Stomach smooth muscle (tissue), 2 donors: ENCODE measurements around the gene MINDY4.
A peak's percentile ranks its signal among the peaks of the same experiment; 100 is the strongest.

Experiments
- H3K27ac ChIP-seq: one replicate; pipeline ENCODE4 v1.7.0; 2013; ENCODE audit warnings: mild to moderate bottlenecking, low read length, inconsistent platforms
- H3K27me3 ChIP-seq, 2 donors: one replicate each; pipeline ENCODE4 v1.7.0; 2013; ENCODE audit warnings: low read length in 2 of 2; ENCODE audit not compliant: insufficient read depth in 2 of 2, control insufficient read depth in 1 of 2
- H3K36me3 ChIP-seq, 2 donors: one replicate each; pipeline ENCODE4 v1.7.0; 2013; ENCODE audit warnings: low read length in 2 of 2; ENCODE audit not compliant: control insufficient read depth in 2 of 2, insufficient read depth in 2 of 2
- H3K4me1 ChIP-seq: one replicate; pipeline ENCODE4 v1.7.0; 2013; ENCODE audit warnings: low read length; ENCODE audit not compliant: control insufficient read depth, insufficient read depth
- H3K4me3 ChIP-seq, 2 donors: one replicate each; pipeline ENCODE4 v1.7.0; 2013; ENCODE audit warnings: low read length in 2 of 2
- H3K9ac ChIP-seq, 2 donors: one replicate each; pipeline ENCODE4 v1.7.0; 2013; ENCODE audit warnings: low read length in 2 of 2, mild to moderate bottlenecking in 1 of 2
- H3K9me3 ChIP-seq, 2 donors: one replicate each; pipeline ENCODE4 v1.7.0; 2013; ENCODE audit warnings: low read length in 2 of 2; ENCODE audit not compliant: control insufficient read depth in 2 of 2
- donor health status: healthy.
- donor health status: Pancreatic carcinoma.

MINDY4 gene

GRCh38 chr7:30755384-30756154 lies 15.6 kb upstream of the MINDY4 start:
- Histone ChIP-seq H3K4me1 (peaks cover 75% of the 10 kb centered on the region), H3K36me3 (peaks cover 0 to 21% of the 10 kb centered on the region in 2 donors)

DNA sequence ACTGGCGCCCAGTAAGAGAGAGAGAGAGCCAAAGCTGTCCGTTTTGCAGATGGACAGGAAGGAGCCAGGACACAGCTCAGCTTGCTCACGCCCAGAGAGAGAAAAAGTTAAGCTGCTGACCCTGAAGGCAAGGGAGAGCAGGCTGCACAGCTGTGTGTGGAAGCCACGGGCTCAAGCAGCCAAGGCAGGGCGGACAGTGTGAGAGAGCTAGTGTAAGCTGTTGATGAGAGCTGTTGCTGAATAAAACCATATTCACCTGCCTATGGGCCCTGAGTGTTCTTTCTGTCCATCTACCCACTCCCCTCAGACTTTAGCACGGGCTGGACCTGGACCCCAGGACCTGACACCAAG lies 13.9 kb upstream of the MINDY4 start:
- peaks cover 71% of the 10 kb centered on the region for H3K4me1 ChIP-seq

More at GRCh38 chr7:30755384-30756154, 15.6 kb upstream of the MINDY4 start:
- H3K4me3 ChIP-seq, result peak overlapping the region in 1 of 2 donors; percentile 62
- H3K9me3 ChIP-seq, result no peaks in the 10 kb centered on the region
- peak overlapping the region in 1 of 2 donors; percentile 13 for H3K9ac ChIP-seq
- H3K27me3 ChIP-seq, result no peaks in the 10 kb centered on the region
- peak overlapping the region; percentile 49 for H3K27ac ChIP-seq

GRCh38 chr7:30760514-30761213 lies 10.6 kb upstream of the MINDY4 start:
- Histone ChIP-seq H3K4me1 (peaks cover 68% of the 10 kb centered on the region), H3K9me3 (no peaks in the 10 kb centered on the region), H3K4me3 (no peak overlapping the region), H3K9ac (no peak overlapping the region), H3K36me3 (peaks cover 0 to 12% of the 10 kb centered on the region in 2 donors), H3K27me3 (no peaks in the 10 kb centered on the region), H3K27ac (peak overlapping the region; percentile 77)

More for the DNA sequence above, 13.9 kb upstream of the MINDY4 start:
- Histone ChIP-seq H3K36me3 (peaks cover 0 to 21% of the 10 kb centered on the region in 2 donors), H3K9me3 (no peaks in the 10 kb centered on the region), H3K9ac (no peak overlapping the region), H3K27me3 (no peaks in the 10 kb centered on the region), H3K4me3 (peak overlapping the region in 1 of 2 donors; percentile 44), H3K27ac (peak overlapping the region; percentile 31)

DNA sequence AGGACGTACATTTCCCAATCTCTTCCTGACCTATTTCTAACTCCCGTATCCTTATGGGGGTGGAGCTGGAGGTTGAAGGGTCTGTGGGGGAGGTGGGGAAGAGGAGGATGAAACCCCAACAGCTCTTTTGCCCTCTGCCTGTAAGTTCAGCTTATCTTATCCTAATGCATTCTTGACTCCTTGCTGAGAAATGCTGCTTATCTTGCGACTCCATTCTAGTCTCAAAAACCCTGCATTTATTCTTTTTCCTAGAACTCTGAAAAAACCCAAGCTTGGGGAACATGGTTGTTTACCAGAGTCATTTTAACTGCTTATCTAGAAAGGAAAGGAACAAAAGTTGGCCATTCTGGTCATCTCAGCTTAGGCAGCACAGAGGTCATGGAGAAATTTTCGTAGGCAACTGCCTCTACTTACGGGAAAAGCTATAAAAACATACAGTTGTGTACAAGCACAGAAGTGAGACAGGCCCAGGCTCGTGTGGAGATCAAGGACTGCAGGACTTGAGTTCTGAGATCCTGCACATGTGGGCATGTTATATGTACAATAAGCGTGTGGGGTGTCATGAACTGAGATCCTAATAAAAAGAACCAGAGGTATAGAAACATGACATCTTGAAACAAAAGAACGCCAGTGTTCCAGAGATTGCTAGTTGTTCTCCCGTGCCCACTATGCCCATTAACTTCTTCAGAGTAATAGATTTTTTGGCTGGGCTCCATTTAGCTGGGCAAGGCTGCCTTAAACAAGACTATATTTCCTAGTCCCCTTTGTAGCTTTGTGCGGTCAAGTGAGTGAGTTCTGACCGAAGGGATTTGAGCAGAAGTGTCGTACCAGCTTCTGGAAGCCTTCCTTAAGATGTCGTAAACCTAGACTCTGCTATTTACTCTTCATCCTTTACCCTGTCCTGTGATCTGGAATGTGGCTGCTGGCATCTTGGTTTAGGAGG lies 9.7 kb upstream of the MINDY4 start:
- H3K4me1 ChIP-seq, result peaks cover 70% of the 10 kb centered on the region
- peak overlapping the region in 1 of 2 donors; percentile 29 for H3K9ac ChIP-seq
- peaks cover 0 to 11% of the 10 kb centered on the region in 2 donors for H3K36me3 ChIP-seq
- H3K4me3 ChIP-seq, result no peak overlapping the region
- H3K9me3 ChIP-seq, result no peaks in the 10 kb centered on the region
- peak overlapping the region; percentile 77 for H3K27ac ChIP-seq
- no peaks in the 10 kb centered on the region for H3K27me3 ChIP-seq

- Histone ChIP-seq H3K4me3 (peak overlapping the region; percentile 17 to 22), H3K36me3 (peaks cover 0 to 6% of the 10 kb centered on the region in 2 donors), H3K9me3 (no peaks in the 10 kb centered on the region), H3K27ac (peak overlapping the region; percentile 80), H3K27me3 (no peaks in the 10 kb centered on the region), H3K9ac (no peak overlapping the region), H3K4me1 (peaks cover 66% of the 10 kb centered on the region)
Measured at GRCh38 chr7:30764030-30764975, 6.9 kb upstream of the MINDY4 start.

GRCh38 chr7:30765408-30765807 lies 5.8 kb upstream of the MINDY4 start:
- Histone ChIP-seq H3K4me3 (peak overlapping the region in 1 of 2 donors; percentile 44), H3K27ac (peak overlapping the region; percentile 80), H3K9ac (no peak overlapping the region), H3K4me1 (peaks cover 60% of the 10 kb centered on the region), H3K36me3 (peaks cover 0 to 4% of the 10 kb centered on the region in 2 donors), H3K9me3 (no peaks in the 10 kb centered on the region), H3K27me3 (no peaks in the 10 kb centered on the region)

- Histone ChIP-seq H3K27me3 (no peaks in the 10 kb centered on the region), H3K4me1 (peaks cover 40% of the 10 kb centered on the region), H3K9ac (peak overlapping the region; percentile 66 to 87), H3K36me3 (peaks cover 0 to 4% of the 10 kb centered on the region in 2 donors), H3K9me3 (no peaks in the 10 kb centered on the region), H3K27ac (peak overlapping the region; percentile 80), H3K4me3 (peak overlapping the region; percentile 83 to 87)
Measured at GRCh38 chr7:30770845-30771173, 408 bp upstream of the MINDY4 start.

DNA sequence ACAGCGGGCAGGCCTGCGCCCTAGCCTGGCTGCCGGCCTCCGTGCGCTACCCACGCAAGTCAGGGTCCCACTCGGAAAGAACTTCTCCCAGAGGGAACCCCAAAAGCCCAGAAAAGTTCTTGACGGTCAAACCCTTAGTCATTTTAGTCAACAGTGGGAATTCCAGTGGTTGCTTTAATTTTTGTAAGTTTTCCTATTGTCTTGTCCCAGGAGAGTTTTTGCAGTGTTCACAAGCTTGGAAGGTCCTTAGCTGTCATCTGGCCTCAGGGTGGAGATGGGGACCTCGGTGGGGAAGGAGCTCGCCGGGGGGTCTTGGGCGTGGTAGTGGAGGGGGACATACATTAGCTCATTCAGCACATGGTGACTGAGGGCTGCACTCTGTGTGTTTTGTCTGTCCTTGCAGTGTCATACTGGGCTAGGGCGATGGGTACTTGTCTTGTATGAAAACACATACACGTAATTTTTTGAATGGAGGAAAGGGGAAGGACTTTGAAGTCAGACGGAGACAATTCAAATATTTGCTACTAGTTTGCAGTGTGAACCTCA lies 736 bp downstream of the MINDY4 start:
- peak overlapping the region; percentile 80 for H3K27ac ChIP-seq
- peaks cover 0 to 4% of the 10 kb centered on the region in 2 donors for H3K36me3 ChIP-seq
- peaks cover 41% of the 10 kb centered on the region for H3K4me1 ChIP-seq
- H3K9me3 ChIP-seq, result no peaks in the 10 kb centered on the region
- H3K9ac ChIP-seq, result peak overlapping the region; percentile 75 to 87
- peak overlapping the region; percentile 83 to 87 for H3K4me3 ChIP-seq
- no peaks in the 10 kb centered on the region for H3K27me3 ChIP-seq

DNA sequence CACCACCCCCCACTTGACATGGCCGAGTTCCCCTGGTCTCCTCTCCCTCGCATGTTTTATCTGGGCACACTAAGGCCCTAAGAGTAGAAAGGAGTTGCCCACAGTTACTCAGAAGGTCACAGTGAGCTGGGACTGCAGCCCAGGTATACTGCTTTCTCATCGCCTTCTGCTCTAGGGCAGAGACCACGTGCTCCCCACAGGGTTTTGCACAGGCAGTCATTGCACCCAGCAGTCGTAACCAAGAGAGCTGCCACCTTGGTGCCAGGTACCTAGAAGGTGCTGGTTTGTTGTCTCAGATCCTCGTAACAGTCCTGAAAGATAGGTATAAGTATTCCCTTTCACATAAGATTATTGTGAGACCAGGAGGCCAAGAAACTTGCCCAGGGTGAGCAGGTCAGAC lies 1.8 kb downstream of the MINDY4 start:
- Histone ChIP-seq H3K4me1 (peaks cover 41% of the 10 kb centered on the region), H3K4me3 (no peak overlapping the region), H3K27me3 (no peaks in the 10 kb centered on the region), H3K27ac (peak overlapping the region; percentile 6), H3K36me3 (peaks cover 0 to 4% of the 10 kb centered on the region in 2 donors), H3K9me3 (no peaks in the 10 kb centered on the region), H3K9ac (no peak overlapping the region)
